Measurements from ENCODE around the gene NUP98. TPM values are rescaled to one million over a fixed set of nuclear protein-coding genes. Genes with fewer than 3 reads are reported as not detected.

NUP98 gene
- total and polyA plus RNA-seq, 2 donors (not counting 3 experiments of a cell fraction or from before 2014, with no cell fraction given): 92.7 to 169 TPM

GRCh38 chr11:3686751-3687150, 110.6 kb downstream of the NUP98 start:
- Histone ChIP-seq H3K4me1 (ENCODE audit: control insufficient read depth, extremely low read depth, insufficient read depth, low read length) (no peaks in the 10 kb centered on the region), H3K27me3 (ENCODE audit: control insufficient read depth in 2 of 2, insufficient read depth in 2 of 2, low read length in 2 of 2) (no peaks in the 10 kb centered on the region), H3K4me2 (ENCODE audit: insufficient read depth, low read length) (no peak overlapping the region), H3K9me1 (replicated peaks; ENCODE audit: control insufficient read depth, extremely low read depth, insufficient read depth, low read length) (no peaks in the 10 kb centered on the region), H3K36me3 (ENCODE audit: control insufficient read depth in 2 of 2, extremely low read depth in 1 of 2, insufficient read depth in 2 of 2, low read length in 2 of 2) (peaks cover 26 to 28% of the 10 kb centered on the region in 2 experiments), H3K79me2 (ENCODE audit: control insufficient read depth, insufficient read depth, low read length) (no peaks in the 10 kb centered on the region), H3K4me3 (replicated peaks in 1 of 3; ENCODE audit: insufficient read depth in 1 of 3, low read depth in 1 of 3, low read length in 3 of 3) (no peak overlapping the region), H3K27ac (ENCODE audit: insufficient read depth, low read depth, low read length) (no peak overlapping the region), H4K20me1 (replicated peaks; ENCODE audit: control insufficient read depth, extremely low read depth, insufficient read depth, low read length) (no peaks in the 10 kb centered on the region), H3K9ac (replicated peaks; ENCODE audit: extremely low read depth, insufficient read depth, low read length) (no peak overlapping the region), H3K9me3 (replicated peaks; ENCODE audit: control insufficient read depth, insufficient read depth, low read length) (no peaks in the 10 kb centered on the region), H2AFZ (ENCODE audit: low read depth, low read length) (no peak overlapping the region)
- intact Hi-C loops (cut with micrococcal nuclease) (no loop called here), dilution Hi-C loops (cut with MboI; ENCODE audit: extremely low pct_ligation_motif_present, low sequenced_read_pairs) (no loop called here)
- ChIA-PET POLR2A (no interaction called here), CTCF (no interaction called here)
- TF ChIP-seq POLR2AphosphoS5 (IDR thresholded peaks at IDR 0.05; ENCODE audit: insufficient read depth, low read depth, low read length): no peak
- FAIRE-seq (no peak), DNase-seq (ENCODE audit: low read depth, low spot score) (no peak)
- BruUV-seq (replicated peaks): no TSS peak

- Histone ChIP-seq H3K4me3 (replicated peaks in 1 of 3; ENCODE audit: insufficient read depth in 1 of 3, low read depth in 1 of 3, low read length in 3 of 3) (no peak overlapping the region), H3K9me3 (replicated peaks; ENCODE audit: control insufficient read depth, insufficient read depth, low read length) (no peaks in the 10 kb centered on the region), H3K4me2 (ENCODE audit: insufficient read depth, low read length) (no peak overlapping the region), H3K9ac (replicated peaks; ENCODE audit: extremely low read depth, insufficient read depth, low read length) (no peak overlapping the region), H4K20me1 (replicated peaks; ENCODE audit: control insufficient read depth, extremely low read depth, insufficient read depth, low read length) (no peaks in the 10 kb centered on the region), H2AFZ (ENCODE audit: low read depth, low read length) (no peak overlapping the region), H3K4me1 (ENCODE audit: control insufficient read depth, extremely low read depth, insufficient read depth, low read length) (no peaks in the 10 kb centered on the region), H3K27me3 (ENCODE audit: control insufficient read depth in 2 of 2, insufficient read depth in 2 of 2, low read length in 2 of 2) (no peaks in the 10 kb centered on the region), H3K9me1 (replicated peaks; ENCODE audit: control insufficient read depth, extremely low read depth, insufficient read depth, low read length) (no peaks in the 10 kb centered on the region), H3K79me2 (ENCODE audit: control insufficient read depth, insufficient read depth, low read length) (no peaks in the 10 kb centered on the region), H3K36me3 (ENCODE audit: control insufficient read depth in 2 of 2, extremely low read depth in 1 of 2, insufficient read depth in 2 of 2, low read length in 2 of 2) (peaks cover 25 to 27% of the 10 kb centered on the region in 2 experiments), H3K27ac (ENCODE audit: insufficient read depth, low read depth, low read length) (no peak overlapping the region)
- no peak for FAIRE-seq
- no TSS peak for BruUV-seq (replicated peaks)
- dilution Hi-C loops (cut with MboI; ENCODE audit: extremely low pct_ligation_motif_present, low sequenced_read_pairs): no loop called here
- TF ChIP-seq POLR2A (IDR thresholded peaks at IDR 0.05; ENCODE audit: low read depth, low read length): no peak
- no peak for TF ChIP-seq POLR2AphosphoS5 (IDR thresholded peaks at IDR 0.05; ENCODE audit: insufficient read depth, low read depth, low read length)
- TF ChIP-seq, protein P1, sequence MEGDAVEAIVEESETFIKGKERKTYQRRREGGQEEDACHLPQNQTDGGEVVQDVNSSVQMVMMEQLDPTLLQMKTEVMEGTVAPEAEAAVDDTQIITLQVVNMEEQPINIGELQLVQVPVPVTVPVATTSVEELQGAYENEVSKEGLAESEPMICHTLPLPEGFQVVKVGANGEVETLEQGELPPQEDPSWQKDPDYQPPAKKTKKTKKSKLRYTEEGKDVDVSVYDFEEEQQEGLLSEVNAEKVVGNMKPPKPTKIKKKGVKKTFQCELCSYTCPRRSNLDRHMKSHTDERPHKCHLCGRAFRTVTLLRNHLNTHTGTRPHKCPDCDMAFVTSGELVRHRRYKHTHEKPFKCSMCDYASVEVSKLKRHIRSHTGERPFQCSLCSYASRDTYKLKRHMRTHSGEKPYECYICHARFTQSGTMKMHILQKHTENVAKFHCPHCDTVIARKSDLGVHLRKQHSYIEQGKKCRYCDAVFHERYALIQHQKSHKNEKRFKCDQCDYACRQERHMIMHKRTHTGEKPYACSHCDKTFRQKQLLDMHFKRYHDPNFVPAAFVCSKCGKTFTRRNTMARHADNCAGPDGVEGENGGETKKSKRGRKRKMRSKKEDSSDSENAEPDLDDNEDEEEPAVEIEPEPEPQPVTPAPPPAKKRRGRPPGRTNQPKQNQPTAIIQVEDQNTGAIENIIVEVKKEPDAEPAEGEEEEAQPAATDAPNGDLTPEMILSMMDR (IDR thresholded peaks at IDR 0.05; ENCODE audit: extremely low read depth in 1 of 2, insufficient read depth in 1 of 2, low read depth in 1 of 2, low read length in 2 of 2): no peak
- TF ChIP-seq MYC (IDR thresholded peaks at IDR 0.05; ENCODE audit: low read depth, low read length): no peak
- TF ChIP-seq, protein P2, sequence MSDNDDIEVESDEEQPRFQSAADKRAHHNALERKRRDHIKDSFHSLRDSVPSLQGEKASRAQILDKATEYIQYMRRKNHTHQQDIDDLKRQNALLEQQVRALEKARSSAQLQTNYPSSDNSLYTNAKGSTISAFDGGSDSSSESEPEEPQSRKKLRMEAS (IDR thresholded peaks at IDR 0.05; ENCODE audit: insufficient read depth, insufficient read length): no peak
- TF ChIP-seq JUN (IDR thresholded peaks at IDR 0.05; ENCODE audit: borderline replicate concordance, insufficient read depth, insufficient read length, low read depth): no peak
- TF ChIP-seq GATA2 (IDR thresholded peaks at IDR 0.05; ENCODE audit: insufficient read depth, insufficient read length, low read depth, low read length): no peak
- no peak for TF ChIP-seq FOS (IDR thresholded peaks at IDR 0.05; ENCODE audit: borderline replicate concordance, insufficient read depth, low read length)
- TF ChIP-seq EZH2 (IDR thresholded peaks at IDR 0.05; ENCODE audit: borderline replicate concordance, low read depth, low read length, severe bottlenecking): no peak
- DNase-seq (ENCODE audit: low read depth, low spot score): no peak
- intact Hi-C loops (cut with micrococcal nuclease): no loop called here
- ChIA-PET POLR2A (no interaction called here), CTCF (no interaction called here)
Observed at GRCh38 chr11:3685923-3686322, 111.4 kb downstream of the NUP98 start.

Data from endothelial cell of umbilical vein (primary cell).